Heart left ventricle (tissue), 13 donors: Measurements from ENCODE around the gene RAPGEF5.

Source experiments
- CTCF ChIP-seq, 12 donors: fragments of 200-600 bp; sonication (generic) in 4 of 12; IDR thresholded peaks; one replicate each; pipeline versions ENCODE4 v1.5.0 to v1.8.0; 2018 to 2022; ENCODE audit warnings: antibody characterized with exemption in 12 of 12, mild to moderate bottlenecking in 5 of 12
- POLR2A ChIP-seq, 2 donors: fragments of 450-650 bp; IDR thresholded peaks; one replicate each; pipeline ENCODE4 v1.6.1; 2017; ENCODE audit warnings: antibody characterized with exemption in 2 of 2, mild to moderate bottlenecking in 2 of 2, moderate library complexity in 2 of 2
- donor health status: ischemic (EF 13 %, LVEDD 7.1; RV severe dilation, severe dysfunction).
- donor health status: DM: no; HTN: yes; CAD: no.
- donor health status: DM: no; HTN: no; CAD: no.
- donor health status: ischemic (EF 25% LVEDD 6.9; RV normal size, moderate dysfunction).
- donor health status: ischemic (EF 25% LVEDD 5.7; RV mildly dilated, moderate dysfunction).
- donor health status: ischemic (EF 35%, LVEDD 5.7; RV mildly dilated, moderate dysfunction).
- donor health status: nonischemic (EF 11% LVEDD 7.7; RV severe dilation, severe dysfunction).
- donor health status: DM: yes; HTN: yes; CAD: no.
- donor health status: PGD.
- donor health status: ischemic (EF 29% LVEDD 5.4; RV normal size, mild dysfunction).
- donor health status: nonischemic (EF 23%, LVEDD 6.1; RV moderate dilation, normal function).

GRCh38 chr7:22296916-22297315, 60.0 kb downstream of the RAPGEF5 start:
- TF ChIP-seq CTCF (IDR thresholded peaks at IDR 0.05) (peak in 7 of 12 donors; percentile 9 to 40 (median 20)), POLR2A (IDR thresholded peaks at IDR 0.05) (no peak)
